Breast epithelium (tissue), 4 donors: ENCODE data around the gene FSTL4. TPM values are rescaled to one million over a fixed set of nuclear protein-coding genes. Genes with fewer than 3 reads are reported as not detected.

Experiments used
- DNase-seq, 2 donors: peaks; one replicate each; pipeline ENCODE4 v3.0.0-alpha.2; 2019; ENCODE audit warnings: low spot score in 2 of 2
- H3K27ac ChIP-seq, 2 donors: fragments of 200-600 bp; sonication (generic) in 1 of 2; one replicate each; pipeline ENCODE4 v1.5.1; 2016 to 2019; ENCODE audit warnings: mild to moderate bottlenecking in 1 of 2
- H3K27me3 ChIP-seq, 2 donors: fragments of 200-600 bp; sonication (generic) in 1 of 2; one replicate each; pipeline versions ENCODE4 v1.5.1 to v1.6.0; 2017 to 2019; ENCODE audit warnings: control low read depth in 1 of 2, mild to moderate bottlenecking in 1 of 2
- H3K36me3 ChIP-seq: fragments of 200-600 bp; one replicate; pipeline ENCODE4 v1.5.1; 2019
- H3K4me1 ChIP-seq, 2 donors: fragments of 200-600 bp; sonication (generic); one replicate each; pipeline ENCODE4 v1.5.1; 2016 to 2019; ENCODE audit warnings: control low read depth in 1 of 2
- H3K4me3 ChIP-seq, 3 donors: fragments of 200-600 bp; sonication (generic); 1 replicate in 2 of 3; 2 replicates in 1 of 3; pipeline ENCODE4 v1.5.1; 2016 to 2019; ENCODE audit warnings: mild to moderate bottlenecking in 3 of 3, moderate library complexity in 2 of 3
- H3K9me3 ChIP-seq, 2 donors: fragments of 200-600 bp; sonication (generic) in 1 of 2; one replicate each; pipeline ENCODE4 v1.5.1; 2016 to 2019; ENCODE audit warnings: control low read depth in 1 of 2
- CTCF ChIP-seq, 3 donors: fragments of 450-650 bp; IDR thresholded peaks; one replicate each; pipeline ENCODE4 v1.5.1; 2016 to 2017; ENCODE audit warnings: antibody characterized with exemption in 3 of 3, mild to moderate bottlenecking in 3 of 3, moderate library complexity in 3 of 3
- POLR2A ChIP-seq: fragments of 450-650 bp; IDR thresholded peaks from one replicate; pipeline ENCODE4 v1.6.1; 2016; ENCODE audit warnings: antibody characterized with exemption, mild to moderate bottlenecking, moderate library complexity
- POLR2AphosphoS5 ChIP-seq, 3 donors: sonication (generic); formaldehyde crosslinking; IDR thresholded peaks; one replicate each; pipeline ENCODE4 v1.6.1; 2017; ENCODE audit warnings: antibody characterized with exemption in 3 of 3
- intact Hi-C: fragments of 100-400 bp; cut with DNase I; formaldehyde crosslinking; loops from one replicate; pipeline ENCODE4 v1.15.1; 2023; ENCODE audit warnings: low total_unique reads
- total RNA-seq, 3 donors: library from RNA; depleted of rRNA; stranded (reverse); fragments of >200 nt; gene quantifications; one replicate each; pipeline ENCODE4 v1.1.0, GENCODE V29; 2016

FSTL4 gene
- total RNA-seq, 3 donors from 2014 or later = 0.16 to 0.98 (median 0.88) TPM

- intact Hi-C loops = no loop called here
- Histone ChIP-seq H3K27ac (no peak overlapping the region), H3K4me3 (no peak overlapping the region), H3K27me3 (no peaks in the 10 kb centered on the region), H3K9me3 (no peaks in the 10 kb centered on the region), H3K4me1 (peaks cover 4 to 16% of the 10 kb centered on the region in 2 donors), H3K36me3 (no peaks in the 10 kb centered on the region)
- DNase-seq = no peak
- TF ChIP-seq POLR2AphosphoS5 (IDR thresholded peaks at IDR 0.05) (peak in 1 of 3 donors; percentile 2), POLR2A (no peak)
Measured at GRCh38 chr5:133457439-133458355, 154.6 kb downstream of the FSTL4 start.

GRCh38 chr5:133456933-133457402, 155.4 kb downstream of the FSTL4 start:
- H3K4me3 ChIP-seq = no peak overlapping the region
- H3K9me3 ChIP-seq = no peaks in the 10 kb centered on the region
- intact Hi-C loops = no loop called here
- H3K27me3 ChIP-seq = no peaks in the 10 kb centered on the region
- H3K36me3 ChIP-seq = no peaks in the 10 kb centered on the region
- no peak for TF ChIP-seq POLR2A
- TF ChIP-seq POLR2AphosphoS5 (IDR thresholded peaks at IDR 0.05) = peak in 1 of 3 donors; percentile 10
- peaks cover 4 to 16% of the 10 kb centered on the region in 2 donors for H3K4me1 ChIP-seq
- no peak overlapping the region for H3K27ac ChIP-seq
- peak in 1 of 2 donors; percentile 43 for DNase-seq

GRCh38 chr5:133455676-133456075, 156.7 kb downstream of the FSTL4 start:
- Histone ChIP-seq H3K4me1 (peaks cover 4 to 16% of the 10 kb centered on the region in 2 donors), H3K27ac (no peak overlapping the region), H3K27me3 (no peaks in the 10 kb centered on the region), H3K36me3 (no peaks in the 10 kb centered on the region), H3K9me3 (no peaks in the 10 kb centered on the region), H3K4me3 (no peak overlapping the region)
- peak; percentile 47 to 82 for DNase-seq
- TF ChIP-seq POLR2A (no peak), POLR2AphosphoS5 (IDR thresholded peaks at IDR 0.05) (no peak), CTCF (IDR thresholded peaks at IDR 0.05) (no peak)
- intact Hi-C loops = no loop called here

GRCh38 chr5:133454442-133454841, 157.9 kb downstream of the FSTL4 start:
- no peaks in the 10 kb centered on the region for H3K36me3 ChIP-seq
- H3K9me3 ChIP-seq = no peaks in the 10 kb centered on the region
- H3K4me3 ChIP-seq = no peak overlapping the region
- peaks cover 4 to 16% of the 10 kb centered on the region in 2 donors for H3K4me1 ChIP-seq
- intact Hi-C loops = no loop called here
- DNase-seq = no peak
- no peaks in the 10 kb centered on the region for H3K27me3 ChIP-seq
- no peak overlapping the region for H3K27ac ChIP-seq
- no peak for TF ChIP-seq POLR2AphosphoS5 (IDR thresholded peaks at IDR 0.05)
- TF ChIP-seq POLR2A = no peak
- TF ChIP-seq CTCF (IDR thresholded peaks at IDR 0.05) = no peak

- Histone ChIP-seq H3K4me1 (peaks cover 4 to 16% of the 10 kb centered on the region in 2 donors), H3K27me3 (no peaks in the 10 kb centered on the region), H3K9me3 (no peaks in the 10 kb centered on the region), H3K36me3 (no peaks in the 10 kb centered on the region), H3K4me3 (no peak overlapping the region), H3K27ac (no peak overlapping the region)
- DNase-seq = no peak
- TF ChIP-seq POLR2A (no peak), POLR2AphosphoS5 (IDR thresholded peaks at IDR 0.05) (no peak), CTCF (IDR thresholded peaks at IDR 0.05) (no peak)
- intact Hi-C loops = no loop called here
Measured at GRCh38 chr5:133453831-133454230, 158.5 kb downstream of the FSTL4 start.

- H3K27me3 ChIP-seq = no peaks in the 10 kb centered on the region
- TF ChIP-seq POLR2A (no peak), POLR2AphosphoS5 (IDR thresholded peaks at IDR 0.05) (no peak), CTCF (IDR thresholded peaks at IDR 0.05) (no peak)
- H3K27ac ChIP-seq = no peak overlapping the region
- H3K9me3 ChIP-seq = no peaks in the 10 kb centered on the region
- no peak overlapping the region for H3K4me3 ChIP-seq
- H3K4me1 ChIP-seq = peaks cover 4 to 16% of the 10 kb centered on the region in 2 donors
- no peak for DNase-seq
- intact Hi-C loops = no loop called here
- H3K36me3 ChIP-seq = no peaks in the 10 kb centered on the region
Measured at GRCh38 chr5:133453084-133453780, 159.1 kb downstream of the FSTL4 start.
